Fibroblast of lung (primary cell): ENCODE data around the gene MARCHF2. TPM values are rescaled to one million over a fixed set of nuclear protein-coding genes. Genes with fewer than 3 reads are reported as not detected.

Experiments used
- DNase-seq, 2 donors: peaks; one replicate each; pipeline versions ENCODE4 v3.0.0 to v3.0.0-alpha.2; 2010; ENCODE audit warnings: low read depth in 2 of 2
- H2AFZ ChIP-seq: 2 replicates; pipeline ENCODE4 v1.5.1; 2012; ENCODE audit warnings: low read length, control low read depth, inconsistent platforms
- H3K27ac ChIP-seq: 2 replicates; pipeline ENCODE4 v1.5.1; 2011; ENCODE audit warnings: low read length, control low read depth; ENCODE audit not compliant: insufficient read depth
- H3K27me3 ChIP-seq: 2 replicates; pipeline ENCODE4 v1.5.1; 2011; ENCODE audit warnings: mild to moderate bottlenecking, low read length; ENCODE audit not compliant: control insufficient read depth, insufficient read depth
- H3K36me3 ChIP-seq: 2 replicates; pipeline ENCODE4 v1.5.1; 2011; ENCODE audit warnings: low read length; ENCODE audit not compliant: control insufficient read depth, insufficient read depth
- H3K4me1 ChIP-seq: 2 replicates; pipeline ENCODE4 v1.5.1; 2011; ENCODE audit warnings: low read length; ENCODE audit not compliant: control insufficient read depth, insufficient read depth; ENCODE audit errors: extremely low read depth
- H3K4me2 ChIP-seq: 2 replicates; pipeline ENCODE4 v1.5.1; 2011; ENCODE audit warnings: low read length, control low read depth; ENCODE audit not compliant: insufficient read depth; ENCODE audit errors: extremely low read depth
- H3K4me3 ChIP-seq, 4 experiments: fragments of 200-600 bp in 1 of 4; sonication (generic) in 1 of 4; replicated peaks in 1 of 4; 2 replicates each; pipeline ENCODE4 v1.5.1; 2011 to 2016; ENCODE audit warnings: low read length in 4 of 4, low read depth in 3 of 4, mild to moderate bottlenecking in 3 of 4, control low read depth in 2 of 4, inconsistent platforms in 1 of 4, mixed read lengths in 1 of 4; ENCODE audit not compliant: insufficient read depth in 1 of 4; ENCODE audit errors: control extremely low read depth in 1 of 4
- H3K79me2 ChIP-seq: 2 replicates; pipeline ENCODE4 v1.5.1; 2012; ENCODE audit warnings: mild to moderate bottlenecking, low read length, inconsistent platforms; ENCODE audit not compliant: control insufficient read depth, insufficient read depth
- H3K9ac ChIP-seq: 2 replicates; pipeline ENCODE4 v1.5.1; 2011; ENCODE audit warnings: mild to moderate bottlenecking, low read length, control low read depth; ENCODE audit not compliant: insufficient read depth
- H3K9me3 ChIP-seq: 2 replicates; pipeline ENCODE4 v1.5.1; 2012; ENCODE audit warnings: low read depth, low read length; ENCODE audit not compliant: control insufficient read depth, insufficient read depth
- H4K20me1 ChIP-seq: 2 replicates; pipeline ENCODE4 v1.5.1; 2011; ENCODE audit warnings: low read length; ENCODE audit not compliant: control insufficient read depth, insufficient read depth; ENCODE audit errors: extremely low read depth
- CTCF ChIP-seq, 2 donors: IDR thresholded peaks in 1 of 2; conservative IDR thresholded peaks in 1 of 2; 1 replicate in 1 of 2; 2 replicates in 1 of 2; pipeline ENCODE4 v1.5.1; 2011 to 2012; ENCODE audit warnings: low read length in 2 of 2, control low read depth in 1 of 2, inconsistent platforms in 1 of 2, low read depth in 1 of 2, mild to moderate bottlenecking in 1 of 2
- EZH2 ChIP-seq: IDR thresholded peaks from 2 replicates; pipeline ENCODE4 v1.5.1; 2012; ENCODE audit warnings: low read length, control low read depth, mild to moderate bottlenecking; ENCODE audit errors: missing control alignments
- polyA plus RNA-seq, 2 donors: library from polyadenylated mRNA; depleted of rRNA in 1 of 2; stranded (reverse) in 1 of 2; unstranded in 1 of 2; fragments of >200 nt; gene quantifications; 2 replicates each; pipeline ENCODE4 v1.2.1, GENCODE V29; 2011 to 2012; ENCODE audit warnings: missing spikeins in 1 of 2
- total RNA-seq: library from RNA; depleted of rRNA; stranded (reverse); fragments of >200 nt; gene quantifications from 2 replicates; pipeline ENCODE4 v1.2.1, GENCODE V29; 2014

The MARCHF2 gene
- total and polyA plus RNA-seq, 2 donors (not counting 1 experiment from before 2014, with no cell fraction given): 16.8 to 90.8 TPM

- Histone ChIP-seq H3K4me3 (no peak overlapping the region), H3K4me1 (peaks cover 2% of the 10 kb centered on the region), H3K4me2 (no peak overlapping the region), H4K20me1 (no peaks in the 10 kb centered on the region), H3K9me3 (no peaks in the 10 kb centered on the region), H3K27ac (no peak overlapping the region), H3K79me2 (peaks cover 59% of the 10 kb centered on the region), H3K9ac (no peak overlapping the region), H2AFZ (no peak overlapping the region), H3K36me3 (peaks cover 23% of the 10 kb centered on the region), H3K27me3 (no peaks in the 10 kb centered on the region)
- DNase-seq: no peak
- no peak for TF ChIP-seq EZH2
- TF ChIP-seq CTCF (conservative IDR thresholded peaks at IDR 0.05 in 1 of 2, IDR thresholded peaks at IDR 0.05 in 1 of 2; ENCODE audit: low read depth in 1 of 2, low read length in 2 of 2): no peak
These were observed 68.1 kb downstream of the MARCHF2 start for GRCh38 chr19:8481201-8481600.

GRCh38 chr19:8481616-8482015 lies 68.5 kb downstream of the MARCHF2 start:
- Histone ChIP-seq H3K4me2 (no peak overlapping the region), H4K20me1 (no peaks in the 10 kb centered on the region), H3K27me3 (no peaks in the 10 kb centered on the region), H3K4me1 (peaks cover 2% of the 10 kb centered on the region), H3K4me3 (no peak overlapping the region), H2AFZ (no peak overlapping the region), H3K9me3 (no peaks in the 10 kb centered on the region), H3K36me3 (peaks cover 25% of the 10 kb centered on the region), H3K9ac (no peak overlapping the region), H3K79me2 (peaks cover 56% of the 10 kb centered on the region), H3K27ac (no peak overlapping the region)
- no peak for DNase-seq
- TF ChIP-seq EZH2 (no peak), CTCF (conservative IDR thresholded peaks at IDR 0.05 in 1 of 2, IDR thresholded peaks at IDR 0.05 in 1 of 2; ENCODE audit: low read depth in 1 of 2, low read length in 2 of 2) (no peak)

GRCh38 chr19:8482696-8483095 lies 69.6 kb downstream of the MARCHF2 start:
- no peak for DNase-seq
- no peak for TF ChIP-seq EZH2
- TF ChIP-seq CTCF (conservative IDR thresholded peaks at IDR 0.05 in 1 of 2, IDR thresholded peaks at IDR 0.05 in 1 of 2; ENCODE audit: low read depth in 1 of 2, low read length in 2 of 2): no peak
- H3K79me2 ChIP-seq: peaks cover 47% of the 10 kb centered on the region

More at GRCh38 chr19:8482696-8483095, 69.6 kb downstream of the MARCHF2 start:
- Histone ChIP-seq H3K4me1 (peaks cover 1% of the 10 kb centered on the region), H3K36me3 (peaks cover 31% of the 10 kb centered on the region), H3K27me3 (no peaks in the 10 kb centered on the region), H3K4me2 (no peak overlapping the region), H2AFZ (no peak overlapping the region), H3K27ac (no peak overlapping the region), H3K9ac (no peak overlapping the region), H3K9me3 (no peaks in the 10 kb centered on the region), H3K4me3 (no peak overlapping the region), H4K20me1 (no peaks in the 10 kb centered on the region)
